ENCODE results near the gene PSG4.
"Not testable (repeated sequence)": the region's sequence is repeated elsewhere in the genome, so short reads cannot be mapped to it uniquely, and the experiment has no call there.

Gene PSG4

DNA sequence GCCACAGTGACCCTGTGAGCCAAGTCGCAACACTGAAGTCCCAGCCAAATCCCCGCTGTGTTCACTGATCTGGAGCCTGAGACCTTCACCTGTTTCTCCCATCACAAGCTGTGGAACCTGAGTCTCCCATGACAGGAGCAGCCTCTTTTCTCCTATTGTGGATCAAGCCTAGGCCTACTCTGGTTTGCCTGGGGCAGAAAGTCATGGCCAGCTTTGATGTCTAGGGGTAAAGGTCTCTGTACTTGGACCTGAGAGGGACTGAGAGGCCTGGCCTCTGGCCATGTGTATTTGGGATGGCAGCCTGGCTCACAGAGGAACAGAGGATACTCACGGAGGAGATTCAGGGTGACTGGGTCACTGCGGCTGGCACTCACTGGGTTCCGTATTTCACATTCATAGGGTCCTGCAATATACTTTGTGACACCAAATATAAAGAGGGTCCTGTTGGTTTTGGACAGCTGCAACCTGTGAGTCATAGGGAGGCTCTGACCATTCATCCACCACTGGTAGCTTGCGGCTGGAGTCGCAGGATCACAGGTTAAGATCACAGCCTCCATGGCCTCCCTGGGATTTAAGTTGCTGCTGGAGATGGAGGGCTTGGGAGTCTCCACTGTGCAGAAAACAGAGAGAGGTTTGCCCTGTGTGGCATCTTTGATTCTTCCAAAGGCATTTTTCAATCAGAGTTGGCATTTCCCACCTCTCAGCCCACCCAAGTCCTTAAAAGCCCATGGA lies 7.6 kb downstream of the PSG4 start:
- not testable (repeated sequence) for FAIRE-seq

- not testable (repeated sequence) for FAIRE-seq
Measured at GRCh38 chr19:43194397-43194796, 11.0 kb downstream of the PSG4 start.

- not testable (repeated sequence) for FAIRE-seq
Measured at GRCh38 chr19:43192381-43193155, 12.9 kb downstream of the PSG4 start.

DNA sequence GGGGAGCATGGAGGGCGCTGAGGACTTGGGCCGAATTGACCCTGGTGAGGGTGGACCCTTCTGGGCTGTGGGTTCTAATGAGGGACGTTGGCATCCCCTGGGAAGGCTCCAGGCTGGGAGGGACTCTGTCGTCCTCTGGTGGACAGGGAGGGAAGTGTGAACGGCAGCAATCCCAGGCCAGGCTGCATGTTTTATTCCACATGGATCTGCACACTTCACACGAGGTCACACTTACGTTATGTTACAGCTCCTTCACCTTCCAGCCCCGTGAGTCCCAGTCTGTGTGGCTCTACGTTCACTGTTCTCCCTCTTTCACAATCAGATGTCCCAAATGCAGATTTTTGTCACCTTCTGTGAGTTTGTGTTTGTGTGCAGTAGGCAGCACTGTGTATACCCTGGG lies 17.3 kb downstream of the PSG4 start:
- not testable (repeated sequence) for FAIRE-seq

- FAIRE-seq = not testable (repeated sequence)
Measured at GRCh38 chr19:43186311-43186935, 19.0 kb downstream of the PSG4 start, which contains the start of gene PSG5. Gene PSG5 (minus strand): TSS chr19:43186536. CDS start chr19:43186405, 131 bp downstream.

DNA sequence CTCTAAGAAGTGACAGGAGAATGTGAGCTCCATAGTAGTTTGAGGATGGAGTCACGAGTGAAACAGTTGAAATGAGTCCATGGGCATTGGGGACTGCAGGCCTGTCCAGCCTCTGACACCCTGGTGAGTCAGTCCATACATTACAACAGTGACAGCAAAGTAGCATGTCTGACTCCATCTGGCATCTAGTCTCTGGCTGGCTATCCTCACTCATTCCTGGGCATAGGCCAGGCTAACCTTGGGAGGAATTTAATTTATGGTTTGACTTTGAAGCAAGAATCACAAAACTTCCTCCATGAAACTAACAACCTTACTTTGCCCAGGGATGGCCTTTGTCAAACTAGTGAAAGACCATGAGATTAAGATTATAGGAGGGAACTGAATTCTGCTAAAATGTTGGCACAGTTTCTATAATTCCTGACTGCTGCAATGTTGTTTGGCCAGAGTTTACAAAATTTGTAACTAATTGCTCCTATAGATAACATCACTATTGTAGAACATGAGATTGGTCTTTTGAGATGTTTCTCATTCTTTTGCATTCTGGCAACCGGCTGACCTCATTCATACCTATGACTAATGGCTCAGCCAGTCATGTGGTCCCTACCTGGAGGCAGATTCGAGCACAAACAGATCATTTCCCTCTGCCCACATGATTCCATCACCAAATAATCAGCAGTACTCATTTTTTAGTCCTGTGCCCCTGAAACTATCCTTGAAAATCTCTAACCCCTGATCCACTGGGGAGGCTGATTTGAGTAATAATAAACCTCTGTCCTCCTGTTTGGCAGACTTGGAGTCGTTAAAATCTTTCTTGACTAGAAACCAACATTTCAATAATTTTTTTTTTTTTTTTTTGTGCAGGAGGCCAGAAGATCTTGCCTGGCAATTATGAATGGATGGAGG lies 23.3 kb downstream of the PSG4 start:
- FAIRE-seq = not testable (repeated sequence)

- not testable (repeated sequence) for FAIRE-seq
Measured at GRCh38 chr19:43179569-43180147, 25.8 kb downstream of the PSG4 start.

GRCh38 chr19:43178577-43178976 lies 26.9 kb downstream of the PSG4 start:
- not testable (repeated sequence) for FAIRE-seq

DNA sequence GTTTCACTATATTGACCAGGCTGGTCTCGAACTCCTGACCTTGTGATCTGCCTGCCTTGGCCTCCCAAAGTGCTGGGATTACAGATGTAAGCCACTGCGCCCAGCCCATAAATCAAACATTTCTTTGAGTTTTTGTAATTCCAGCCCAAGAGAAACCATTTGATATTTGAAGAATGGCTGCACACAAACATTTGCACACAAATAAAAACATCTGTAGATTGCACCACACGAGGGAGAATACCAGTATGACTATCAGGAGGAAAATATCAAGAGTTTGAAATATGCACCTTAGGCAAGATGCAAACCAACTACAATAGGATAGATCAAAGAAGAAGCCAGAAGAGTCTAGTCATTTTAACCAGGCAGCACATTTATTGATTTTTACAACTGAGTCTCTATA lies 39.5 kb downstream of the PSG4 start:
- not testable (repeated sequence) for FAIRE-seq

DNA sequence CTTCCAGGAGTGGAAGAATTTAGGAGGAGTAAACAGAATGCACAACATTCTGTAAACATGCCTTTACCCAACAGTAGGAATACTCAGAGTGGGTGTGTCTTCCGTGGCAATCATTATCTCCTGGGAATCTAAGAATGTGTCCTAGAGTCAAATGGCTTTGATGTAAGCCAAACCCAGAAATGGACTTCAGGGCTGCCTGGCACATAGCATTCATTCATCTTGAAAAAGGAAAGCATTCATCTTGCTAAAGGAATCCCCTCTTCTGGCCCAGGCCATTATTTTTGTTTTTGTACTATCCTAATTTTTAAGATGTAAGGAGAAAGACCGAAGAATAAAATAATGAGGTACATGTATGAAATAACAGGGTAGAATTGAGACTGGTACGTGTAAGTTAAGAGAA lies 42.3 kb downstream of the PSG4 start:
- FAIRE-seq = not testable (repeated sequence)

DNA sequence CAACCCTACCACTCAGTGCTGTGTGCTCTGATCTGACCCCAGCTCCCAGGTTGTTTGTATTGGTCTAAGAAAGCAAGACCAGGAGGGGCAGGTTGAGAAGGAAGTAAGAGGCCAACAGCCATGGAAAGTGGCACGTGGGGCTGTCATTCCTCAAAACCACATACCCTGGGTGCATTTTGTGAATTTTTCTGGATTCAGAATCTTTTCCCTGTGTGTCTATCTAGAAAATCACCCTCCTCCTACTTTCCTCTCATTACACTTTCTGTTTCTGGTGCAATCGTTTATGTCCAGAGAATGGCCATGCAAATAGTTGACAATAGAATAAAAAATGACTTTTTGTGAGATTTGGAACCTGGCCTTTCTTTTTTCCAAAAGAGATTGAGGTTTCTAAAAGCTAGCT lies 43.2 kb downstream of the PSG4 start:
- not testable (repeated sequence) for FAIRE-seq

- no peak for FAIRE-seq
Measured at GRCh38 chr19:43152214-43152613, 53.2 kb downstream of the PSG4 start.

GRCh38 chr19:43149788-43150187 lies 55.6 kb downstream of the PSG4 start:
- not testable (repeated sequence) for FAIRE-seq

GRCh38 chr19:43148233-43148632 lies 57.2 kb downstream of the PSG4 start:
- no peak for FAIRE-seq
